Progenitor cell of endocrine pancreas (in vitro differentiated cells): ENCODE measurements around the gene ENOX2. TPM values are rescaled to one million over a fixed set of nuclear protein-coding genes. Genes with fewer than 3 reads are reported as not detected.

Experiments
- DNase-seq: peaks from one replicate; pipeline ENCODE4 v3.0.0; 2021; ENCODE audit warnings: low spot score; ENCODE audit not compliant: unreplicated experiment
- H3K27ac Mint-ChIP-seq: 2 replicates; pipeline ENCODE4 v1.8.0; 2021; ENCODE audit warnings: mild to moderate bottlenecking, moderate library complexity, mixed read lengths
- H3K27me3 Mint-ChIP-seq: 2 replicates; pipeline ENCODE4 v1.8.0; 2021; ENCODE audit warnings: mixed read lengths
- H3K36me3 Mint-ChIP-seq: 2 replicates; pipeline ENCODE4 v1.8.0; 2022; ENCODE audit warnings: mixed read lengths; ENCODE audit not compliant: insufficient read depth
- H3K4me1 Mint-ChIP-seq: 2 replicates; pipeline ENCODE4 v1.8.0; 2021; ENCODE audit warnings: low read depth, mixed read lengths
- H3K4me3 Mint-ChIP-seq: 2 replicates; pipeline ENCODE4 v1.8.0; 2021; ENCODE audit warnings: low read depth, mild to moderate bottlenecking, moderate library complexity, mixed read lengths
- H3K9me3 Mint-ChIP-seq: 2 replicates; pipeline ENCODE4 v1.8.0; 2021; ENCODE audit warnings: low read depth, mixed read lengths
- CTCF ChIP-seq: fragments of 200-600 bp; sonication (generic); IDR thresholded peaks from one replicate; pipeline ENCODE4 v1.5.0; 2021; ENCODE audit warnings: antibody characterized with exemption, mild to moderate bottlenecking; ENCODE audit not compliant: unreplicated experiment
- total RNA-seq: library from RNA; stranded (reverse); gene quantifications from 2 replicates; pipeline ENCODE4 v1.2.1, GENCODE V29; 2021

The ENOX2 gene
- total RNA-seq, 1 donor from 2014 or later = 19.8 TPM

- TF ChIP-seq CTCF = no peak
- Mint-ChIP-seq H3K27me3 (no peaks in the 10 kb centered on the region), H3K9me3 (no peaks in the 10 kb centered on the region)
Observed at GRCh38 chrX:130771648-130772047, 131.4 kb downstream of the ENOX2 start.

GRCh38 chrX:130771230-130771629 lies 131.8 kb downstream of the ENOX2 start:
- Mint-ChIP-seq H3K4me3 (no peak overlapping the region), H3K27me3 (no peaks in the 10 kb centered on the region), H3K9me3 (no peaks in the 10 kb centered on the region), H3K4me1 (peaks cover 7% of the 10 kb centered on the region), H3K36me3 (no peaks in the 10 kb centered on the region), H3K27ac (no peak overlapping the region)
- TF ChIP-seq CTCF = no peak
- DNase-seq = no peak

More at GRCh38 chrX:130771648-130772047, 131.4 kb downstream of the ENOX2 start:
- H3K27ac Mint-ChIP-seq = no peak overlapping the region
- H3K36me3 Mint-ChIP-seq = no peaks in the 10 kb centered on the region
- H3K4me3 Mint-ChIP-seq = no peak overlapping the region
- no peak for DNase-seq
- peaks cover 7% of the 10 kb centered on the region for H3K4me1 Mint-ChIP-seq

GRCh38 chrX:130770615-130771014 lies 132.4 kb downstream of the ENOX2 start:
- DNase-seq = no peak
- H3K27ac Mint-ChIP-seq = no peak overlapping the region
- H3K9me3 Mint-ChIP-seq = no peaks in the 10 kb centered on the region

GRCh38 chrX:130769835-130770234 lies 133.2 kb downstream of the ENOX2 start:
- Mint-ChIP-seq H3K36me3 (no peaks in the 10 kb centered on the region), H3K9me3 (no peaks in the 10 kb centered on the region), H3K27me3 (no peaks in the 10 kb centered on the region), H3K27ac (no peak overlapping the region), H3K4me1 (peaks cover 7% of the 10 kb centered on the region), H3K4me3 (no peak overlapping the region)
- no peak for DNase-seq
- TF ChIP-seq CTCF = no peak

More at GRCh38 chrX:130770615-130771014, 132.4 kb downstream of the ENOX2 start:
- H3K4me1 Mint-ChIP-seq = peaks cover 7% of the 10 kb centered on the region
- no peak for TF ChIP-seq CTCF
- no peak overlapping the region for H3K4me3 Mint-ChIP-seq
- H3K36me3 Mint-ChIP-seq = no peaks in the 10 kb centered on the region
- H3K27me3 Mint-ChIP-seq = no peaks in the 10 kb centered on the region

- no peaks in the 10 kb centered on the region for H3K36me3 Mint-ChIP-seq
- DNase-seq = no peak
- H3K4me1 Mint-ChIP-seq = no peaks in the 10 kb centered on the region
- H3K27ac Mint-ChIP-seq = no peak overlapping the region
- H3K4me3 Mint-ChIP-seq = no peak overlapping the region
- no peaks in the 10 kb centered on the region for H3K27me3 Mint-ChIP-seq
- TF ChIP-seq CTCF = no peak
- H3K9me3 Mint-ChIP-seq = no peaks in the 10 kb centered on the region
Observed at GRCh38 chrX:130758072-130758471, 144.9 kb downstream of the ENOX2 start.
